ENCODE results near the gene MTCH1.

The MTCH1 gene, protein sequence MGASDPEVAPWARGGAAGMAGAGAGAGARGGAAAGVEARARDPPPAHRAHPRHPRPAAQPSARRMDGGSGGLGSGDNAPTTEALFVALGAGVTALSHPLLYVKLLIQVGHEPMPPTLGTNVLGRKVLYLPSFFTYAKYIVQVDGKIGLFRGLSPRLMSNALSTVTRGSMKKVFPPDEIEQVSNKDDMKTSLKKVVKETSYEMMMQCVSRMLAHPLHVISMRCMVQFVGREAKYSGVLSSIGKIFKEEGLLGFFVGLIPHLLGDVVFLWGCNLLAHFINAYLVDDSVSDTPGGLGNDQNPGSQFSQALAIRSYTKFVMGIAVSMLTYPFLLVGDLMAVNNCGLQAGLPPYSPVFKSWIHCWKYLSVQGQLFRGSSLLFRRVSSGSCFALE

DNA sequence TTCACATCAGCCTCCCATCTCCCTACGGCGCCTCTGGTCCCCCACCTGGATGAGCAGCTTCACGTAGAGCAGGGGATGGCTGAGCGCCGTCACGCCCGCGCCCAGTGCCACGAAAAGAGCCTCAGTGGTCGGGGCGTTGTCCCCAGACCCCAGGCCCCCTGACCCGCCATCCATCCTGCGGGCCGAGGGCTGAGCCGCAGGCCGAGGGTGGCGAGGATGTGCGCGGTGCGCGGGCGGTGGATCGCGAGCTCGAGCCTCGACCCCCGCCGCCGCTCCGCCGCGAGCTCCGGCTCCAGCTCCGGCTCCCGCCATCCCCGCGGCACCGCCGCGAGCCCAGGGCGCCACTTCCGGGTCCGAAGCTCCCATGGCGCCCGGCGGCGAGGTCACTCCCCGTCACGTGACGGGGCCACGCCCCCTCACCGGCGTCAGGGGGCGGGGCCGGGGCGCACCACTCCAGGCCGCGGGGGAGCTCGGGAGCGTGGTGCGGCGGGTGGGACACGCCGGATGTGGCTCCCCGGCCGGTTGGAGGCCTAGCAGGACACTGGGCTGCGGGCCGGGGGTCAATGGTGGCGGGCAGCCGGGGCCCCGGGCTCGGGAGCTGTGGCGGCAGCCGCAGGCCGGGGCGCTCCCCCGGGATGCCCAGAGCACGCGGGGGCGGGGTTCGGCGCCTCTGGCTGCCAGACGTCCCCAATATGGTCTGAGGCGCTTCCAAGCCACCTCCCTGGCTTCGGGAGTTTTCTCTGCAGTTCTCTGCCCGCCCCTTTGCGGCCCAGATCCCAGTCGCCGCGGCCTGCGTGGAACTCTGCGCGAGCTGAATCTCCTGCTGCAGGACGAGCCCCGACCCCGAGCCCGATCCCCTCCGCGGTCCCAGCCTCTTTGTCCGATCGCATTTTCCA lies at the start of gene MTCH1:
TSS of gene MTCH1 (minus strand) at position 389 of the 896 bp plus-strand sequence. CDS start at position 366, 23 bp downstream.
- DNase-seq (ENCODE audit: low read depth, low spot score): peak; percentile 61

DNA sequence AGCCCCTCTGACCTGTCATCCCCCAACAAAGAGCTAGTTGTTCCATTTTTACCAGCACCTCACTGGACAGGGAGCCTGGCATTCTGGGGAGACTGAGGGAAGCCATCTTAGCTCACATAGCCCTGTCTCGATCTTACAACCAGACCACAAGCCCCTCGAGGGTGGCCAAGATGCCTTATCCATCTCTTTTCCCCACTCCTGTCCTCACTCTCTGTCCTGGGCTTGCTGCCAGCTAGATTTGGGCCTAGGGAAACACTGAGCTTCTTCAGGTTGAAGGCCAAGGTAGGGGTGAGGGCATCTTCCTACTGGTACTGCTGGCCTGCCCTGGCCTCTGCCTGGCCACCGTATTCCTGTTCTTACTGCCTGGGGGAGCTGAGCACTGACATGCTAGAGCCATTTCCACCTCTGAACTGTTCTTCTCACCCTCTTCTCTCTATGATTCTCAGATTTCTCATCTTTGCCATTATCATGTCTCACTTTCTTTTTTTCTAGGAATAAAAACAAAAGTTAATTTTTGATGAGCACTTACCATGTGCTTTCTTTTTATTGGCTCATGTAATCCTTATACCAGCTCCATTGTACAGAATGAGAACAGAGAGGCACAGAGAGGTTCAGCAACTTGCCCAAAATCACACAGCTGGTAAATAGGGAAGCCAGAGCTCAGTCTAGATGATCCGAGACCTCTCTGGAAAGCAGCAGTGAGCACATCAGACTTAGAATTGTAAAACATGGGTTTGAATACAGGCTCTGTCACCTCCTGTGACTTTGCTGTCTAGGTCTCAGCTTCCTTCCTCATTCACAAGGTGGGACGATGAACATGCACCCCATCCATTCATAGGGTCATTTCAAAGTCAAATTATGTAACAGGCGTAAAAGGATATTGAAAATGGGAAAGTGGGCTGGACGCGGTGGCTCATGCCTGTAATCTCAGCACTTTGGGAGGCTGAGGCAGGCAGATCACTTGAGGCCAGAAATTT lies 48.1 kb upstream of the MTCH1 start:
- DNase-seq (ENCODE audit: low read depth, low spot score): no peak

DNA sequence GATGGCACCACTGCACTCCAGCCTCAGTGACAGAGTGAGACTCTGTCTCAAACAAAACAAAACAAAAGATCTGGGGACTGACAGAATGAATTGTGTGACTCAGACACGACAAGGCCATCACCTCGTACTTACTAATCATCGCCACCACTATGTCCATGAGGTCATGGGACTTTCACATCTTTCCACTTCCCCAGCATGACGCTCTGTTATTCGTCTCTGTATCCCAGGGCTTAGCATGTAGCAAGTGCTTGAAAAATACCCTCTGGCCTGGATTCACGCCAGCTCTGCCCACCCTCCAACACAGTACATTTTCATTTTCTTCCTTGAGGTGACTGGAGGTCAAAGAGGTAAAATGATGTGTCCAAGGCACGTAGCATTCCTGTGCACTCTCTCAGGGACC lies 47.3 kb upstream of the MTCH1 start:
- no peak for DNase-seq (ENCODE audit: low read depth, low spot score)

DNA sequence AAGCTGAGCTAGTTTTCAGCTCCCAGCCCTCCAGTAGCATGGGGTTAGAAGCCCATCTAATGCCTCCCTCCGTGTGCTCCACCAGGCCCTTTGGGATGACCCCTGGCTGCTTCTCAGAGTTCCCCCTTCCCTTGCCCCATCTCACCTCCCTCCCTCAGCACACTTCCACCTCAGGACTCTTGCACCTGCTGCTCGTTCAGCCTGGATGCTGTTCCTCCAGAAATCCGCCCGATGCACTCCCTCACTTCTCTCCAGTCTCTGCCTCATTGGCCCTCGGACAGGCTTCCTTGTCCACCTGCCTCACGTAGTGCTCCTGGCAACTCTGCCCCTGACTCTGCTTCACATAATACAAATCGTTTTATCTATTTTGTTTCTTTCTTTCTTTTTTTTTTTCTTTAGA lies 46.2 kb upstream of the MTCH1 start:
- DNase-seq (ENCODE audit: low read depth, low spot score): no peak

DNA sequence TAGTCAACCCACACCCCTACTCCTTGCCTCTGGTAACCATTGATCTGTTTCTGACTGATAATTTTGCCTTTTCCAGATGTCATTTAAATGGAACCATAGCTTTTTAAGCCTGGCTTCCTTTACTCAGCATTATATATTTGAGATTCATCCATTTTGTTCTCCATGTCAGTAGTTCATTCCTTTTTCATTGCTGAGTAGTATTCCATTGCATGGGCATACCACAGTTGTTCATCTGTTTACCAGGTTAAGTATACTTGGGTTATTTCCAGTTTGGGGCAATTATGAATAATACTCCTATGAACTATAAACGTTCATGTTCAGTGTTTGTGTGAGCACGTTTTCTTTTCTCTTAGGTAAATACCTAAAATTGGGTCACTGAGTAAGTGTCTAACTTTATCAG lies 44.6 kb upstream of the MTCH1 start:
- DNase-seq (ENCODE audit: low read depth, low spot score): no peak

DNA sequence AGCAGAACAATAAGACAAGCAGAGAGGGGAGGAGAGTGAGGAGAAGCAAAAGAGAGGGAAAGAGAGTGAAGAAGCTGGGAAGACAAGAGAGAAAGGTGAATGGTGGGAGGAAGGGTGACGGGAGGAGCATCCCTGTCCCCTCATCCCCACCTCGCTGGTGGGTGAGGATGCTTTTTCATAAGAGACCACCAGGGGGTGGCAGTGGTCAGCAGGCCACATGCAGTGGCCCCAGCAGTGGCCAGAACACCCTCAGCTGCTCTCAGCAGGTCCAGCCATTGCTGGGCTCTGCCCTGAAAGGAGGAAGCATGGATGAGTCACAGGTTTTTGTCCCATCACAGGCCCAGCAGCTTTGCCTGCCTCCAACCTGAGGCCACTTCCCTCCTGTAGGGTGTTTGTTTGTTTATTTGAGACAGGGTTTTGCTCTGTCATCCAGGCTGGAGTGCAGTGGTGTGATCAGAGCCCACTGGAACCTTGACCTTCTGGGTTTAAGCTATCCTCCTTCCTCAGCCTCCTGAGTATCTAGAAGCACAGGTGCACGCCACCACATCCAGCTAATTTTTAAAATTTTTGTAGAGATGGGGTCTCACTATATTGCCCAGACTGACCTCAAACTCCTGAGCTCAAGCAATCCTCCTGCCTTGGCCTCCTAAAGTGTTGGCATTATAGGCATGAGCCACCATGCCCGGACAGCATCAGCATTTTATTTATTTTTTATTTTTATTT lies 43.4 kb upstream of the MTCH1 start:
- no peak for DNase-seq (ENCODE audit: low read depth, low spot score)

DNA sequence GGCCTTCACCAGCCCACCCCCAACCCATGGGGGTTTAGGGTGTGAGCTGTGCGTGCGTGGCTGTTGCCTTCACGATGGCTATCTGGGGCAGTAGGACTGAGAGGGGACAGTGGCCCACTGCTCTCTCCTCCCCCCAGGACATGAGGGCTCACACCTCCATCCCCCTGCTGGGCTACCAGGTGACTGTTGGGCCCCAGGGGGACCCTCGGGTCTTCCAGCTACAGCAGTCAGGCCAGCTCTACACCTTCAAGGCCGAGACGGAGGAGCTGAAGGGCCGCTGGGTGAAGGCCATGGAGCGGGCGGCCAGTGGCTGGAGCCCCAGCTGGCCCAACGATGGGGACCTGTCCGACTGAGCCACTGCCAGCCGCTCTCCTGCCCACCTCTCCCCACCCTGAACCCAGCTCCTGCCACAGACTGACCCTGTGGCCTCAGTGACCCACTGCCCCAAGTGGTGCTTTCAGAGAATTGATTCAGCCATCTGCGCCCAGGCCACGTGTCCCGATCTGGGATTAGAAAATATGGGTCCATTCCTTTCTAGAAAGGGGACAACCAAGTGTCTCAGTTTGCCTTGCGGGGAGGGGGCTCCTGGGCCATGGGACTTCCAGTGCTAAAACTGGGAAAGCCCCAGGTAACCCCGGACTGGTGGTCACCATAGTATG lies 41.9 kb upstream of the MTCH1 start:
- no peak for DNase-seq (ENCODE audit: low read depth, low spot score)

DNA sequence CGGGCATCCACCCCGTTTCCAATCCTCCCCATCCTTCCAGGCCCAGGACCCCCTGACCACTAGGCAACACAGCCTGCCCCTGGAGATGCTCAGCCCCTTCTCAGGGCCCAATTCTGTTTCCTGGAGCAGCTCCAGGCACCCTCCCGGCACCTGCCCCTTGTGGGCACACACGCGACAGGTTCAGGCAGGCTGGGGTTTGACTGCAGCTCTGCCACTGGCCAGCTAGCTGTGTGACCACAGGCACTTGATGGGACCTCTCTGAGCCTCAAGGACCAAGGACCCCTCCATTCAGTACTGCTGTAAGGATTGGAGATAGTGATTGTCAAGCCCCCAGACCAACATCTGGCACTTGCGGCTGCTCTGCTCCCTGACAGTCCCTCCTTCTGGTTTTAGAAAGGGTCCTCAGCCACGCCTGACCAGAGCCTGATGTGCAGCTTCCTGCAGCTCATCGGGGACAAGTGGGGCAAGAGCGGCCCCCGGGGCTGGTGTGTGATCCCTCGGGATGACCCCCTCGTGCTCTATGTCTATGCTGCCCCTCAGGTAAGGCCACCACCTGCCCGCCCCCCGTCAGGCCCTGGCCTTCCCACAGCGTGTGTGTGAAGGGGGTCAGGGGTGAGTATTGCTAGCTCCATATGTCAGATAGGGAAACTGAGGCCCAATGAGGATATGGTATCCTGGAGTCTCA lies 41.2 kb upstream of the MTCH1 start:
- no peak for DNase-seq (ENCODE audit: low read depth, low spot score)

DNA sequence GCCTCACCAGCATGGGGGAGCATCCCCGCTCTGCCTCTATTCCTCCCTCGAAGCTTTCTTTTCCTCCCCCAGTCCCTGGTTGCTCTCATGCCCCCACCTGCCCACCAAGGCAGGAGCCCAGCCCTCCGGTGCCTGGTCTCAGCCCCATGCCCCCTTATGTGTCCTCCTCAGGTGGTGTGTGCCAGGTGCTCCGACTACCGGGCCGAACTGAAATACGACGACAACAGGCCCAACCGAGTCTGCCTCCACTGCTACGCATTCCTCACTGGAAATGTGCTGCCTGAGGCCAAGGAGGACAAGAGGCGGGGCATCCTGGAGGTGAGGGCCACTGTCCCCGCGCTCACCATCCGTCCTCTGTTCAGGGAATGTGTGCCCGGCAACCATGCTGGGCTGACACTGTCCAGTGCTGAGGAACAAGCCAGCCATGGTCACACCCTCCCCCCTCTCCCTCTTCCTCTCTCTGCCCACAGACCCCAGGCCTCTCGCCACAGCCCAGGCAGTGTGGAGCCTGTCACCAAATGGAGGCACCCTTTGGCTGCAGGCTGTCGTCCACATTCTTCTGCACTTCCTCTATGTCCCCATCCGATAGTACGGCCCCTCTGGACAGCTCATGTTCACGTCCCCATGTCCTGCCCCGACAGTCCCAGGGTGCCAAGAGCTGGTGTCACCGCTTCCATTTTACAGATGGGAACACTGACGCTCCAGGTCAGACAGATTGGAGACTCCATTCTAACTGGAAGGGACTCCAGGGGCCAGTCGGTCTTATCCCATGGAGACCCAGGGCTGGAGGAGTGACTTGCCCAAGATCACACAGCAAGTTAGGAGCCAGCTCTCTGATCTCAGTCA lies 39.8 kb upstream of the MTCH1 start:
- DNase-seq (ENCODE audit: low read depth, low spot score): no peak

DNA sequence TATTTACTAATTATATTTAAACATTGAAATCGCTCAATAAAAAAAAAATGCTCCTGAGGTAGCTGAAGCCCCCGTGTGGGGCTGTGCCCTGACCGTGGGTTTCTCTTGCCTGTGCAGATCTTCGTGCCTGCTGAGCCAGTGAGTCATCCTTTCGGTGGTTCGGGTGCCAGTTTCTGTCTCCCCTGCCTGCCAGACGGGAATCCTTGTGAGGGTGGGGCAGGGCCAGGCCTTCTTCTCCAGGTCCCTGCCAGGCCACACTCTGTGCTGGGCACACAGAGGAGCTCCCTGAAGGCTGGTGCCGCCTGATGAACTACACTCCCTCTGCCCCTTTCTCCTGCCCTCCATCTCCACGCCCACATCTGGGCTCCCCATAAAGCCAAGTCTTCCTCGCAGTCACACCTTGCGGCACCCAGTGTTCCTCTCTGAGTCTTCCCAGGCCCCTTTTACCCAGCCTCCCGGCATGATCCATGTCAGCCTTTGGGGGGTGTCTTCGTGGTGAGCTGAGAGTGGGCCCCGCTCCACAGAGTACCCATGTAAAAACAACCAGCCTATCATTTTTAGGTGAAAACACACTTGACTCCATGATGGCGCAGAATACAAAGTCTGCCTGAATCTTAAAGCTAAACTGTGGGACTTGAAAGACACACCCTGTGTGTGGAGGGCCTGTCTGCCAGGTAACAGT lies 38.8 kb upstream of the MTCH1 start:
- DNase-seq (ENCODE audit: low read depth, low spot score): no peak

DNA sequence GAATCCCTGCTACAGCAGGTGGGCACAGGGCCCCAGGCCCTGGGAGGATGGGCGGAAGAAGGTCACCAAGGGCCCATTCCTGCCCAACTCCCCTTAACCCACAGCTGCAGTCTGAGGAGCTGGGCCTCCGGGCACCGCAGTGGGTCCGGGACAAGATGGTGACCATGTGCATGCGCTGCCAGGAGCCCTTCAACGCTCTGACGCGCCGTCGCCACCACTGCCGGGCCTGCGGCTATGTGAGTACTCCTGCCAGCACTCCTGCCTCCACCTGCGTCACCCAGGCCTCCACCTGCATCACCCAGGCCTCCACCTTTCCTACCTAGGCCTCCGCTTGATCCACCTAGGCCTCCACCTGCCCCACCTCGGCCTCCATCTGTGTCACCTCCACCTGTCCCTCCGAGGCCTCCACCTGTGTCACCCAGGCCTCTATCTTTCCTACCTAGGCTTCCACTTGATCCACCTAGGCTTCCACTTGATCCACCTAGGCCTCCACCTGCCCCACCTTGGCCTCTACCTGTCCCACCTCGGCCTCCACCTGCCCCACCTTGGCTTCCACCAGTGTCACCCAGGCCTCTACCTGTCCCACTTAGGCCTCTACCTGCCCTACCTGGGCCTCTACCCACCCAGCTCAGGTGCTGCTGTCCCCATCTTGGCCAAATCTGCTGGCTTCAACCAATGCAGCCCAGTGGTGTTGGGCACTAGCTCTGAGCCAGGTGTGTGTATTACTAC lies 36.3 kb upstream of the MTCH1 start:
- no peak for DNase-seq (ENCODE audit: low read depth, low spot score)

DNA sequence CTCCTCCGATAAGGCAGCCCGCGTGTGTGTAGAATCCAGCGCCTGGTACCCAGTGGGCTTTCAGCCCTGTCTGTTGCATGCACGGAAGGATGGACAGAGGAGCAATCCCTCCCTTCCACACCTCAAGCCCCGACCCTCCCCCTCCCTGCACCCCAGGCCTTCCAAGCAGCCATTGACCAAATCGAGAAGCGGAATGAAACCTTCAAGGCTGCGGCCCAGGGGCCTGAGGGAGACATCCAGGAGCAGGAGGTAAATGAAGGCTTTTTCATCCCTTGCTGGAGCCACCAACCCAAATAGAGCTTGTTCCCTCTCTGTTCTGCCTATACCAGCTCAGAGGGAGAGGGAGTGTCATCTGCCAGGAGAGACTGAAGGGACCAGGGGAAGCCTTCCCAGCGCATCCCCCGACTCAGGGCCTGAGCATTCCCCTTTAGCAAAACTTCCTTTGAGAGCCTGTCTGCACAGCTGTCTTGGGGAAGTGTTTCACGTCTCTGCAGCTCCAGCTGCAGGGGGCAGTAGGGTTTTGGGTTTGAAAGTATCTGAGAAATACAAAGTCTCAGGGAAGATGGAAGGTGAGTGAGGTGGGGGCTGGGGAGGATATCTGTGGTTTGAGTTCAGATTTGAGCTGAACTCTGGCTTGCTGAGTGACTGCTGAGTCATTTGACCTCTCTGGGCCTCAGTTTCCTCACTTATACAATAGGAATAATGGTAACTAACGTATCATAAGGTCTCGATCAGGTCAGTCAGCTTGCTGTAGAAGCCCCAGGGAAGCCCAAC lies 35.5 kb upstream of the MTCH1 start:
- peak; percentile 25 for DNase-seq (ENCODE audit: low read depth, low spot score)

DNA sequence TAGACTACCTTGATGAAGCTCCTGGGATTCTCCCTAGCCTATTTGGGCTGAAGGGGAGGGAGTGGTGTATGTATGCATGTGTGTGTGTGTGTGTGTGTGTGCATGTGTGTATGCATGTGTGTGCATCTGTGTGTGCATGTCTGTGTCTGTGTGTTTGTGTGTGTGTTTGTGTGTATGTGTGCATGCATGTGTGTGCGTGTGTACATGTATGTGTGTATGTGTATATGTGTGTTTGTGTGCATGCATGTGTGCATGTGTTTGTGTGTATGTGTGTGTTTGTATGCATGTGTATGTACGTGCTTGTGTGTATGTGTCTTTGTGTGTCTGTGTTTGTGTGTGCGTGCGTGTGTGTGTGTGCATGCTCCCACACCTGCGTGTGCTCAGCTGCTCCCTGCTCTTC lies 34.8 kb upstream of the MTCH1 start:
- no peak for DNase-seq (ENCODE audit: low read depth, low spot score)

DNA sequence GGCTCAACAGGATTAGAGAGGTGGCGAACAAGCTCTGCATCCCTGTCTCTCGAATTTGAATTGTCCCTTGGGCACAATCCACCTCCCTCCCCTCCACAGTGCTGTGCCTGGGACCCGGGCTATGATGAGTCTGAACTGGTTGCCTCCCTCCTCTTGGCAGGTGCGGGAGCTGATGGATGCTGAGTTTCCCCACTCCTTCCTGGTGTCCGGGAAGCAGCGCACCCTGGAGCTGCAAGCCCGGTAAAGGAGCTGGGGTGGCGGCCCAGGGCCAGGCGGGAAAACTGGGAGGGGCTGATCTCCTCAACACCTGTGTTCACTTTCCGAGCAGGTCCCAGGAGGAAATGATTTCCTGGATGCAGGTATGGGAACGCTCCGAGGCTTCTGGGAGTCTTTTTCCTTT lies 34.4 kb upstream of the MTCH1 start:
- DNase-seq (ENCODE audit: low read depth, low spot score): no peak

DNA sequence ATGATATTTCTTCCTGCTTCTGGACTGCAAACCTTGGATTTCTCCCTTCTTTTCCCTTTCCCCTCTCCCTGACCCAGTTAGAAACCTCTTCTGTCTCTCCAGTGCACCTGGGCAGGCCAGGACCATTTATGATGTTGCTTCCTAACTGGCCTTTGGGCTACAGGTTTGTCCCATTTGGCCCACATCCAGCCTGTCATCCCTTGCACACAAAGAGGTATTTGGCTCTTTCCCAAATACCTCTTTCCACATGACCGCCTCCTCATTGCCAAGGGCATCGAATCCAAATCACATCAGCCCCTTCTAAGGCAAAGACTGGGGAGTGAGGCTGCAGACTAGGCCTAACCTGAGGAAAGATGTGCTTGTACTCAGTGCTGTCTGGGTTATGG lies 33.1 kb upstream of the MTCH1 start:
- DNase-seq (ENCODE audit: low read depth, low spot score): no peak

DNA sequence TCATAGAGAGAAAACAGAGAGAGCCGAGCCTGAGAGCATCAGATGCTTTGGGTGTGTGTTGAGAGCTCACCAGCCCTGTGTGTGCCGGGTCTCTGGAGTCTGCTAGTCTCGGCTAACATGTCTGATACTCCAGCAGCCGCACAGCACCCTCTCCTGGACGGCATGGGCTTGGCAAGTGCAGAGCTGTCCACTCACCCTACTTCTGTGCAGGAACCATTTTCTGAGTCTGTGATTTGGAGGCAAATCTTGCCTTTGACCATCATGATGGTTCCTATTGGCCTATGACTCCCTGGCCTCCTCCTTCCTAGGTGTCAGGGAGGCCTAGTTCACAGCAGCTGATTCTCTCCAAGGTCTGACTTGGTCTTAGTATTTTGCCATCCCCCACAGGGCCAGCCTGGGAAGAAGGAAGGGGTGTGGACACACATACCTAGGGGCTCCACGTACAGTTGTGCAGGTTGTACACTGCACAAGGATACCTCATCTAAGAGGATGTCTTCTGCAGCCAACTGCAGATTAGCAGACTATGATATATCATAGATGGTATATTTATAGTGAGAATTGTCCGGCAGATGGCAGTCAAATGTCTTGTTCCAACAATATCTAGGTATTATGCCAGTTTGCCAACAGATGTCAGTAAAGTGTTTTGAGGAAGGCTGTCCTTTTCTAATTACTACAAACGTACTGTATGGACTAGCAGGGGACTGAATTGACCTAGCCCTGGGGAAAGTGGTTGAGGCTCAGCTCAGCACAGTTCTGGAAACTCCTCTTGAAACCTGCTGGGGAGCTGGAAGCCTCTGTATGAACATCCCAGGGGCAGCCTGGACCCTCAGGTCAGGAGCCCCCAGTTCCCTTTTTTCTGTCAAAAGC lies 32.4 kb upstream of the MTCH1 start:
- peak; percentile 74 for DNase-seq (ENCODE audit: low read depth, low spot score)
